ENCODE measurements around the gene PKD2L2.
A peak's percentile ranks its signal among the peaks of the same experiment; 100 is the strongest.

Gene PKD2L2

GRCh38 chr5:137890845-137891244 is 1.6 kb downstream of the PKD2L2 start:
- H3K9ac ChIP-seq (ENCODE audit: low read length), result no peak overlapping the region
- no peaks in the 10 kb centered on the region for H3K36me3 ChIP-seq (ENCODE audit: control insufficient read depth, insufficient read depth, low read length, severe bottlenecking)
- H3K4me3 ChIP-seq (ENCODE audit: low read length), result no peak overlapping the region
- H3K27me3 ChIP-seq (replicated peaks; ENCODE audit: control insufficient read depth, insufficient read depth, low read length), result no peaks in the 10 kb centered on the region
- no peak for DNase-seq (ENCODE audit: low read depth)
- peaks cover 13% of the 10 kb centered on the region for H3K4me1 ChIP-seq (ENCODE audit: control insufficient read depth, insufficient read depth, low read length)
- H3K9me3 ChIP-seq (ENCODE audit: control insufficient read depth, low read length), result no peaks in the 10 kb centered on the region

GRCh38 chr5:137891849-137892248 is 2.6 kb downstream of the PKD2L2 start:
- Histone ChIP-seq H3K36me3 (ENCODE audit: control insufficient read depth, insufficient read depth, low read length, severe bottlenecking) (no peaks in the 10 kb centered on the region), H3K9ac (ENCODE audit: low read length) (no peak overlapping the region), H3K4me1 (ENCODE audit: control insufficient read depth, insufficient read depth, low read length) (peaks cover 13% of the 10 kb centered on the region), H3K27me3 (replicated peaks; ENCODE audit: control insufficient read depth, insufficient read depth, low read length) (no peaks in the 10 kb centered on the region), H3K9me3 (ENCODE audit: control insufficient read depth, low read length) (no peaks in the 10 kb centered on the region), H3K4me3 (ENCODE audit: low read length) (no peak overlapping the region)
- DNase-seq (ENCODE audit: low read depth), result no peak

GRCh38 chr5:137894586-137894985 is 5.3 kb downstream of the PKD2L2 start:
- Histone ChIP-seq H3K9ac (ENCODE audit: low read length) (no peak overlapping the region), H3K36me3 (ENCODE audit: control insufficient read depth, insufficient read depth, low read length, severe bottlenecking) (no peaks in the 10 kb centered on the region), H3K9me3 (ENCODE audit: control insufficient read depth, low read length) (no peaks in the 10 kb centered on the region), H3K4me1 (ENCODE audit: control insufficient read depth, insufficient read depth, low read length) (no peaks in the 10 kb centered on the region), H3K27me3 (replicated peaks; ENCODE audit: control insufficient read depth, insufficient read depth, low read length) (no peaks in the 10 kb centered on the region), H3K4me3 (ENCODE audit: low read length) (no peak overlapping the region)
- DNase-seq (ENCODE audit: low read depth), result no peak

- Histone ChIP-seq H3K9me3 (ENCODE audit: control insufficient read depth, low read length) (no peaks in the 10 kb centered on the region), H3K9ac (ENCODE audit: low read length) (no peak overlapping the region), H3K4me3 (ENCODE audit: low read length) (no peak overlapping the region)
Observed at GRCh38 chr5:137896560-137896959, 7.3 kb downstream of the PKD2L2 start.

GRCh38 chr5:137899493-137899892 is 10.2 kb downstream of the PKD2L2 start:
- DNase-seq (ENCODE audit: low read depth), result no peak
- Histone ChIP-seq H3K9me3 (ENCODE audit: control insufficient read depth, low read length) (no peaks in the 10 kb centered on the region), H3K27me3 (replicated peaks; ENCODE audit: control insufficient read depth, insufficient read depth, low read length) (no peaks in the 10 kb centered on the region), H3K36me3 (ENCODE audit: control insufficient read depth, insufficient read depth, low read length, severe bottlenecking) (no peaks in the 10 kb centered on the region), H3K4me1 (ENCODE audit: control insufficient read depth, insufficient read depth, low read length) (no peaks in the 10 kb centered on the region), H3K9ac (ENCODE audit: low read length) (no peak overlapping the region), H3K4me3 (ENCODE audit: low read length) (no peak overlapping the region)

More at GRCh38 chr5:137896560-137896959, 7.3 kb downstream of the PKD2L2 start:
- DNase-seq (ENCODE audit: low read depth), result no peak
- Histone ChIP-seq H3K4me1 (ENCODE audit: control insufficient read depth, insufficient read depth, low read length) (no peaks in the 10 kb centered on the region), H3K36me3 (ENCODE audit: control insufficient read depth, insufficient read depth, low read length, severe bottlenecking) (no peaks in the 10 kb centered on the region), H3K27me3 (replicated peaks; ENCODE audit: control insufficient read depth, insufficient read depth, low read length) (no peaks in the 10 kb centered on the region)

GRCh38 chr5:137901011-137901817 is 12.0 kb downstream of the PKD2L2 start:
- H3K27me3 ChIP-seq (replicated peaks; ENCODE audit: control insufficient read depth, insufficient read depth, low read length), result no peaks in the 10 kb centered on the region
- H3K4me3 ChIP-seq (ENCODE audit: low read length), result no peak overlapping the region
- H3K4me1 ChIP-seq (ENCODE audit: control insufficient read depth, insufficient read depth, low read length), result no peaks in the 10 kb centered on the region
- no peak for DNase-seq (ENCODE audit: low read depth)
- no peaks in the 10 kb centered on the region for H3K9me3 ChIP-seq (ENCODE audit: control insufficient read depth, low read length)
- no peaks in the 10 kb centered on the region for H3K36me3 ChIP-seq (ENCODE audit: control insufficient read depth, insufficient read depth, low read length, severe bottlenecking)
- H3K9ac ChIP-seq (ENCODE audit: low read length), result no peak overlapping the region

- no peaks in the 10 kb centered on the region for H3K36me3 ChIP-seq (ENCODE audit: control insufficient read depth, insufficient read depth, low read length, severe bottlenecking)
- H3K4me1 ChIP-seq (ENCODE audit: control insufficient read depth, insufficient read depth, low read length), result no peaks in the 10 kb centered on the region
- H3K27me3 ChIP-seq (replicated peaks; ENCODE audit: control insufficient read depth, insufficient read depth, low read length), result no peaks in the 10 kb centered on the region
- no peak overlapping the region for H3K4me3 ChIP-seq (ENCODE audit: low read length)
- DNase-seq (ENCODE audit: low read depth), result no peak
- no peaks in the 10 kb centered on the region for H3K9me3 ChIP-seq (ENCODE audit: control insufficient read depth, low read length)
- H3K9ac ChIP-seq (ENCODE audit: low read length), result no peak overlapping the region
Observed at GRCh38 chr5:137902408-137903133, 13.3 kb downstream of the PKD2L2 start.

GRCh38 chr5:137914758-137915157 is 25.5 kb downstream of the PKD2L2 start:
- Histone ChIP-seq H3K9me3 (ENCODE audit: control insufficient read depth, low read length) (peaks cover 12% of the 10 kb centered on the region), H3K9ac (ENCODE audit: low read length) (no peak overlapping the region), H3K27me3 (replicated peaks; ENCODE audit: control insufficient read depth, insufficient read depth, low read length) (no peaks in the 10 kb centered on the region), H3K4me3 (ENCODE audit: low read length) (no peak overlapping the region), H3K4me1 (ENCODE audit: control insufficient read depth, insufficient read depth, low read length) (no peaks in the 10 kb centered on the region), H3K36me3 (ENCODE audit: control insufficient read depth, insufficient read depth, low read length, severe bottlenecking) (no peaks in the 10 kb centered on the region)
- DNase-seq (ENCODE audit: low read depth), result no peak

GRCh38 chr5:137916923-137917322 is 27.7 kb downstream of the PKD2L2 start:
- H3K27me3 ChIP-seq (replicated peaks; ENCODE audit: control insufficient read depth, insufficient read depth, low read length), result no peaks in the 10 kb centered on the region
- no peak for DNase-seq (ENCODE audit: low read depth)
- H3K36me3 ChIP-seq (ENCODE audit: control insufficient read depth, insufficient read depth, low read length, severe bottlenecking), result no peaks in the 10 kb centered on the region
- peaks cover 5% of the 10 kb centered on the region for H3K4me1 ChIP-seq (ENCODE audit: control insufficient read depth, insufficient read depth, low read length)
- no peak overlapping the region for H3K9ac ChIP-seq (ENCODE audit: low read length)
- H3K4me3 ChIP-seq (ENCODE audit: low read length), result no peak overlapping the region
- peaks cover 10% of the 10 kb centered on the region for H3K9me3 ChIP-seq (ENCODE audit: control insufficient read depth, low read length)

- Histone ChIP-seq H3K27me3 (replicated peaks; ENCODE audit: control insufficient read depth, insufficient read depth, low read length) (no peaks in the 10 kb centered on the region), H3K36me3 (ENCODE audit: control insufficient read depth, insufficient read depth, low read length, severe bottlenecking) (peaks cover 3% of the 10 kb centered on the region), H3K4me3 (ENCODE audit: low read length) (no peak overlapping the region), H3K4me1 (ENCODE audit: control insufficient read depth, insufficient read depth, low read length) (peaks cover 8% of the 10 kb centered on the region), H3K9ac (ENCODE audit: low read length) (no peak overlapping the region), H3K9me3 (ENCODE audit: control insufficient read depth, low read length) (no peaks in the 10 kb centered on the region)
- no peak for DNase-seq (ENCODE audit: low read depth)
Observed at GRCh38 chr5:137921931-137922330, 32.7 kb downstream of the PKD2L2 start.

GRCh38 chr5:137923856-137924255 is 34.6 kb downstream of the PKD2L2 start:
- Histone ChIP-seq H3K27me3 (replicated peaks; ENCODE audit: control insufficient read depth, insufficient read depth, low read length) (no peaks in the 10 kb centered on the region), H3K9me3 (ENCODE audit: control insufficient read depth, low read length) (no peaks in the 10 kb centered on the region), H3K4me1 (ENCODE audit: control insufficient read depth, insufficient read depth, low read length) (peaks cover 8% of the 10 kb centered on the region), H3K4me3 (ENCODE audit: low read length) (no peak overlapping the region), H3K9ac (ENCODE audit: low read length) (no peak overlapping the region), H3K36me3 (ENCODE audit: control insufficient read depth, insufficient read depth, low read length, severe bottlenecking) (peaks cover 19% of the 10 kb centered on the region)
- peak; percentile 42 for DNase-seq (ENCODE audit: low read depth)

All from adipocyte (in vitro differentiated cells).